GF-D8 (cell line): ENCODE results near the gene SPTAN1.
"Not testable (repeated sequence)": the region's sequence is repeated elsewhere in the genome, so short reads cannot be mapped to it uniquely, and the experiment has no call there.

Experiments used
- DNase-seq: peaks from one replicate; lab custom pipeline; 2025; lab: John Stamatoyannopoulos, UW

The SPTAN1 gene

DNA sequence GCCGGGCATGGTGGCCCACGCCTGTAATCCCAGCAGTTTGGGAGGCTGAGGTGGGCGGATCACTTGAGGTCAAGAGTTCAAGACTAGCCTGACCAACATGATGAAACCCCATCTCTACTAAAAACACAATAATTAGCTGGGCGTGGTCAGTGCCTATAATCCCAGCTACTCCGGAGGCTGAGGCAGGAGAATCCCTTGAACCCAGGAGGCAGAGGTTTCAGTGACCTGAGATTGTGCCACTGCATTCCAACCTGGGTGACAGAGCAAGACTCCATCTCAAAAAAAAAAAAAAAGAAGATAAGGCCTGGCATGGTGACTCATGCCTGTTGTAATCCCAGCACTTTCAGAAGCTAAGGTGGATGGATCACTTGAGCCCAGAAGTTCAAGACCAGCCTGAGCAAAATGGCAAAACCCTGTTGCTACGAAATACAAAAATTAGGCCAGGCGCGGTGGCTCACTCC, 114.1 kb downstream of the SPTAN1 start:
- not testable (repeated sequence) for DNase-seq

- no peak for DNase-seq
Measured at GRCh38 chr9:128669786-128670185, 117.4 kb downstream of the SPTAN1 start.

- DNase-seq, result no peak
Measured at GRCh38 chr9:128675382-128675781, 123.0 kb downstream of the SPTAN1 start.

- DNase-seq, result no peak
Measured at GRCh38 chr9:128677794-128678193, 125.4 kb downstream of the SPTAN1 start.
